Measurements from ENCODE around the gene DLX5.

DNA sequence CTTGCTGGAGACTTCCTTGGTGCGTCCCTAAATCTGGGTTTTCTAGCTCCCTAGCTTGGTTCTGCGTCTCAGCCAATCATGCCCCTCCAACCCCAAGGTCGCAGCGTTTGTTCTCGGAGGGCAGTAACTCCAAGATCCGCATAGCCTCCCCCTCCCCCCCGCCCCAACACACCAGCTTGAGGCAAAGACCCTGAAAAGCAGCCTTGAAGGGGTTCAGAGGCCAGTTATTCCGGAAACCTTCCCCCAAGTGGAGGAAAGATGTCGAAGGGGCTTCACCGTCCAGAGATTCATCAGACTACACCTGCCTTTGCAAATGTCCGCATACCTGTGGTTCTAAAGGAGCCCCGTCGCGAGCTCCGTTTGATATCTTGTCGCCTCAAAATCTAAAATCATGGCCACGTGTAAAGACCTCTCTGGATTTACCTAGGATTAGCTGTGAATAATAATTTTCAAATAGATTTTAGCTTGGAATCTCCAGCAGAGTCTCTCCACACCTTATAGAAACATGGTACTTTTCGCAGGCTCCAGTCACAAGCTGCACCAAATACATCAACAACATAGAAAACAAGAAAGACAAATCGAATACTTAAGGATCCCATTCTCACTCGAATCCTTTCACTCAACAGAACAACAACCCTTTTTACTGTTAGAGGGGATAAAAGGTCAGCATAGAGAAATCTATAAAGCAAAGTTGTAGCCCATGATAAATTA is 11.3 kb downstream of the DLX5 start:
- TF ChIP-seq, protein P1, sequence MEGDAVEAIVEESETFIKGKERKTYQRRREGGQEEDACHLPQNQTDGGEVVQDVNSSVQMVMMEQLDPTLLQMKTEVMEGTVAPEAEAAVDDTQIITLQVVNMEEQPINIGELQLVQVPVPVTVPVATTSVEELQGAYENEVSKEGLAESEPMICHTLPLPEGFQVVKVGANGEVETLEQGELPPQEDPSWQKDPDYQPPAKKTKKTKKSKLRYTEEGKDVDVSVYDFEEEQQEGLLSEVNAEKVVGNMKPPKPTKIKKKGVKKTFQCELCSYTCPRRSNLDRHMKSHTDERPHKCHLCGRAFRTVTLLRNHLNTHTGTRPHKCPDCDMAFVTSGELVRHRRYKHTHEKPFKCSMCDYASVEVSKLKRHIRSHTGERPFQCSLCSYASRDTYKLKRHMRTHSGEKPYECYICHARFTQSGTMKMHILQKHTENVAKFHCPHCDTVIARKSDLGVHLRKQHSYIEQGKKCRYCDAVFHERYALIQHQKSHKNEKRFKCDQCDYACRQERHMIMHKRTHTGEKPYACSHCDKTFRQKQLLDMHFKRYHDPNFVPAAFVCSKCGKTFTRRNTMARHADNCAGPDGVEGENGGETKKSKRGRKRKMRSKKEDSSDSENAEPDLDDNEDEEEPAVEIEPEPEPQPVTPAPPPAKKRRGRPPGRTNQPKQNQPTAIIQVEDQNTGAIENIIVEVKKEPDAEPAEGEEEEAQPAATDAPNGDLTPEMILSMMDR (IDR thresholded peaks at IDR 0.05): no peak
- no peak for TF ChIP-seq POLR2A (IDR thresholded peaks at IDR 0.05)

All from transverse colon (tissue), 3 donors.